H1 (cell line): Measurements from ENCODE around the gene GRM8.

Experiments
- CTCF ChIP-seq, 3 experiments: IDR thresholded peaks; 1 replicate in 2 of 3; 2 replicates in 1 of 3; pipeline versions ENCODE4 v1.5.1 to v1.6.1; 2011; ENCODE audit warnings: low read length in 3 of 3, mild to moderate bottlenecking in 3 of 3, inconsistent platforms in 2 of 3, low read depth in 1 of 3, moderate library complexity in 1 of 3; ENCODE audit not compliant: insufficient read depth in 1 of 3; ENCODE audit errors: control extremely low read depth in 1 of 3
- EZH2 ChIP-seq: fragments of 200-600 bp; sonication (generic); IDR thresholded peaks from 2 replicates; pipeline ENCODE4 v1.7.1; 2012; ENCODE audit warnings: low read depth, mild to moderate bottlenecking, moderate library complexity, low read length, inconsistent platforms; ENCODE audit not compliant: severe bottlenecking
- MAFK ChIP-seq: IDR thresholded peaks from 2 replicates; pipeline ENCODE4 v1.6.1; 2012; ENCODE audit warnings: low read depth, mild to moderate bottlenecking, improper control_type of control experiment, low read length
- PHF8 ChIP-seq: fragments of 200-600 bp; sonication (generic); conservative IDR thresholded peaks from 2 replicates; pipeline ENCODE4 v1.7.1; 2012; ENCODE audit warnings: low read depth, mild to moderate bottlenecking, inconsistent platforms, low read length, moderate library complexity
- POLR2A ChIP-seq, 2 experiments: IDR thresholded peaks; 1 replicate in 1 of 2; 2 replicates in 1 of 2; pipeline ENCODE4 v1.6.1; 2011; ENCODE audit warnings: low read depth in 2 of 2, low read length in 2 of 2, mild to moderate bottlenecking in 2 of 2; ENCODE audit errors: control extremely low read depth in 1 of 2
- POLR2AphosphoS5 ChIP-seq: IDR thresholded peaks from 2 replicates; pipeline ENCODE4 v1.6.1; 2011; ENCODE audit warnings: low read depth, low read length
- RAD21 ChIP-seq, 2 experiments: IDR thresholded peaks in 1 of 2; conservative IDR thresholded peaks in 1 of 2; 2 replicates each; pipeline ENCODE4 v1.6.1; 2011; ENCODE audit warnings: low read depth in 2 of 2, low read length in 2 of 2, improper control_type of control experiment in 1 of 2, inconsistent platforms in 1 of 2, mild to moderate bottlenecking in 1 of 2, moderate library complexity in 1 of 2
- SIRT6 ChIP-seq: IDR thresholded peaks from one replicate; pipeline ENCODE4 v1.7.1; 2012; ENCODE audit warnings: low read length, inconsistent platforms
- YY1 ChIP-seq: IDR thresholded peaks from 2 replicates; pipeline ENCODE4 v1.6.1; 2011; ENCODE audit warnings: low read depth, mild to moderate bottlenecking, low read length

DNA sequence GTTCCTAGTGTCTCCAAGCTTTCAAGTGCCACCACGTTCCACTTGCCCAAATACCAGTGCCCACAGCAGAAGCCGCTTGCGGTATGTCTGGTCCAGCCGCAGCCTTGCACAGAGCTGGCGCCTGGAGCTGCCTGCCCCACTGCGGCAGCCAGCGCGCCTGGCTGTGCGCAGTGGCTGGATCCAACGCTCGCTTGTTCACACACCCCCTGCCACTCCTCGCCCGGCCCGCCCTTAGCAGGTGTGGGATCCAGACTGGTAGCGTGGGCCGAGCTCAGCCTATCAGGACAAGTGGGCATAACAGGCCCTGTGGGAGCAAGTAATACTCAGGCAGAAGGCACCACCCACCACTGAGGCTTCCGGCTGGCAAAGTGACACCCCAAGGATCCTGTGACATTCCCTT, 294.4 kb downstream of the GRM8 start:
- TF ChIP-seq POLR2AphosphoS5, result no peak
- TF ChIP-seq SIRT6, result no peak
- TF ChIP-seq EZH2, result no peak
- no peak for TF ChIP-seq CTCF (IDR thresholded peaks at IDR 0.05; ENCODE audit: control extremely low read depth in 1 of 3, insufficient read depth in 1 of 3, low read depth in 1 of 3, low read length in 3 of 3)
- TF ChIP-seq PHF8, result no peak
- TF ChIP-seq YY1, result no peak
- TF ChIP-seq POLR2A (IDR thresholded peaks at IDR 0.05; ENCODE audit: control extremely low read depth in 1 of 2, low read depth in 2 of 2, low read length in 2 of 2), result no peak
- no peak for TF ChIP-seq RAD21 (IDR thresholded peaks at IDR 0.05 in 1 of 2, conservative IDR thresholded peaks at IDR 0.05 in 1 of 2; ENCODE audit: low read depth in 2 of 2, low read length in 2 of 2)
- no peak for TF ChIP-seq MAFK
